ENCODE data around the gene PRDM16. TPM values are rescaled to one million over a fixed set of nuclear protein-coding genes. Genes with fewer than 3 reads are reported as not detected.

Gene PRDM16
- total and polyA plus RNA-seq, 5 experiments from 2014 or later = not detected

GRCh38 chr1:3114846-3115245 lies 45.8 kb downstream of the PRDM16 start:
- Mint-ChIP-seq H3K27me3 (peaks cover 0 to 4% (median 0%) of the 10 kb centered on the region in 5 donors), H3K4me1 (no peaks in the 10 kb centered on the region), H3K36me3 (no peaks in the 10 kb centered on the region), H3K27ac (no peak overlapping the region), H3K9me3 (no peaks in the 10 kb centered on the region), H3K4me3 (no peak overlapping the region)
- ATAC-seq = no peak
- POLR2A ChIA-PET = no interaction called here
- no peak for DNase-seq

DNA sequence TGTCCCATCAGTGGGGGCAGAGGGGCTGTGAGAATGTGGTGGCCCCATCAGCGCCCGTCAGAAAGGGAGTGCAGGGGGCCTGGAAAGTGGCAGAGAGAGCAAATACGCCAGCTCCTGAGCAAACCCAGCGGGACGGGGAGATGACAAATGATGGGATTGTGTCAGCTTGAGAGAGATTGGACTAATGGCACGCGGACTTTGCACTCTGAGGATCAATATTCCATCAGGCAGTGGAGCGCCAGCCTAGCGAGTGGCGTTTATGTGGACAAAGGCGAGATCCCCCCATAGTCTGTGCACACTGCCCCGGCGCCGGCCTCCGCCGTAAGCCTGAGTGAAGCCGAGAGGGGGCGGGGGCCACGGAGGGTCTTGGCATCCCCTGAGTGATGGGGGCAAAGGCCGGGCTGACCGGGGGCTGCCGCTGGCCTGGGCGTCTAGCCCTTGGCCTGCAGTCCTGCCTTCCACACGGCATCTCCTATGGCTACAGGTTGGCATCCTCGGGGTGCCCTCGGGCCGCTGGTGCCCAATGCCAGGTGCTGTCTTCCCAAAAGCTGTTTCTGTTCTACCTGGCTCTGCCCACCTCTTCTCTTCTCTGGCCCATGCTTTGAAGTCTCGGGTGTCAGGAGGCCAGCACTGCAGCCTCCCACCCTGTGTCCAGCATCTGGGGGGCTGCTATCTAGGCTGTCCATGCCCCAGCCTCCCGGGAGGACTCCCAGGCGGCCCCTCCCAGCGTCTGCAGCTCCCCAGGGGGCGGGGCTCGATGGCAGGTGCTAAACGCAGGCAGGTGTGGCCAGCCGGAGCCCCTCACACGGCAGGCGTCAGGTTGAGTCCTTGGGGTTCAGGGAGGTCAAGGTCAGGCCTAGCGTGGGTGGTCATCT lies 46.5 kb downstream of the PRDM16 start:
- H3K4me3 Mint-ChIP-seq = no peak overlapping the region
- H3K9me3 Mint-ChIP-seq = no peaks in the 10 kb centered on the region
- no peak for DNase-seq
- POLR2A ChIA-PET = no interaction called here
- no peak for ATAC-seq
- H3K4me1 Mint-ChIP-seq = no peaks in the 10 kb centered on the region
- H3K27me3 Mint-ChIP-seq = peaks cover 0 to 4% (median 0%) of the 10 kb centered on the region in 5 donors
- H3K36me3 Mint-ChIP-seq = no peaks in the 10 kb centered on the region
- no peak overlapping the region for H3K27ac Mint-ChIP-seq

GRCh38 chr1:3116150-3116510 lies 47.1 kb downstream of the PRDM16 start:
- peaks cover 0 to 4% (median 0%) of the 10 kb centered on the region in 5 donors for H3K27me3 Mint-ChIP-seq
- H3K4me1 Mint-ChIP-seq = no peaks in the 10 kb centered on the region
- POLR2A ChIA-PET = no interaction called here
- no peak for DNase-seq
- H3K27ac Mint-ChIP-seq = no peak overlapping the region
- H3K4me3 Mint-ChIP-seq = no peak overlapping the region
- no peak for ATAC-seq
- H3K36me3 Mint-ChIP-seq = no peaks in the 10 kb centered on the region
- H3K9me3 Mint-ChIP-seq = no peaks in the 10 kb centered on the region

DNA sequence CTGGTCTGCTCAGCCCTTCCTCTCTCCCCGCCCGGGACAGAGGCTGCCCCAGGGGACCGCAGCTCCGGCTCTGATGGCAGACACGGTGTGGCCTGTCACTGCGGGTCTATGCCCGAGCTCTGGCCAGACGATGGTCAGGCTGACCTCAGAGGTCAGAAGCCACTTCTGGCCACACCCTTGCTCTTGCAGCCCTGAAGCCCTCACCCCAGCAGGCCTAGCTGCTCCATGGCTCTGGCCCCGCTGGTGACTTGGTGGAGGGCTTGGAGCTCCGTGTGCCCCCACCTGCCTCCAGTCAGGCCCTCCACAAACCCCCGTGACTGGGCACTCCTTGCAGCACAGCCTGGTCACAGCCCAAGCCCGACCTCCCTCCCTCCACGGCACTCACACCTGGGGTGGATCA lies 47.6 kb downstream of the PRDM16 start:
- ATAC-seq (no peak), DNase-seq (no peak)
- H3K27ac Mint-ChIP-seq = no peak overlapping the region
- H3K4me3 Mint-ChIP-seq = no peak overlapping the region
- peaks cover 0 to 4% (median 0%) of the 10 kb centered on the region in 5 donors for H3K27me3 Mint-ChIP-seq
- no peaks in the 10 kb centered on the region for H3K36me3 Mint-ChIP-seq
- POLR2A ChIA-PET = no interaction called here
- no peaks in the 10 kb centered on the region for H3K9me3 Mint-ChIP-seq
- H3K4me1 Mint-ChIP-seq = no peaks in the 10 kb centered on the region

GRCh38 chr1:3117879-3118278 lies 48.9 kb downstream of the PRDM16 start:
- ATAC-seq (no peak), DNase-seq (no peak)
- Mint-ChIP-seq H3K4me3 (no peak overlapping the region), H3K36me3 (no peaks in the 10 kb centered on the region), H3K27ac (no peak overlapping the region), H3K4me1 (no peaks in the 10 kb centered on the region), H3K27me3 (peaks cover 0 to 4% (median 0%) of the 10 kb centered on the region in 5 donors), H3K9me3 (no peaks in the 10 kb centered on the region)
- POLR2A ChIA-PET = no interaction called here

DNA sequence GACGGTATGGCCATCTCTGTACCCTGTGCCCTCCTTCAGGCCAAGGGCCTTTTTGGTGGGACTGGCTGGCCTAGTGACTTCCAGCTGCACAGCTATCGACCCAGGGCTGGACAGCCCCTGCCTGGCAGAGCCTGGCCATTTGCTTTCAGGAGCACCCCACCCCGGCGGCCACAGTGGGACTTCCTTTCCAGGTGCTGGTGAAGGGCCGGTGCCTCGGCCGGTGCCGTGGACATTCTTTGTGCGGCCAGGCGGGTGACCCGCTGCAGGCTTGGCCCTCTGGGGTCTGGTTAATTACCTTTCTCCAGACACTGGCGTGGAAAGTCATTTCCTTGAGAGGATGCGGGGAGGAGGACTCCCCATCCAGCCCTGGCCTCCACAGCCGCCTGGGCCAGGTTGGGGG lies 50.1 kb downstream of the PRDM16 start:
- Mint-ChIP-seq H3K27ac (no peak overlapping the region), H3K9me3 (no peaks in the 10 kb centered on the region), H3K4me1 (no peaks in the 10 kb centered on the region), H3K27me3 (peaks cover 0 to 4% (median 0%) of the 10 kb centered on the region in 5 donors), H3K4me3 (no peak overlapping the region), H3K36me3 (no peaks in the 10 kb centered on the region)
- ATAC-seq (no peak), DNase-seq (no peak)
- POLR2A ChIA-PET = no interaction called here

DNA sequence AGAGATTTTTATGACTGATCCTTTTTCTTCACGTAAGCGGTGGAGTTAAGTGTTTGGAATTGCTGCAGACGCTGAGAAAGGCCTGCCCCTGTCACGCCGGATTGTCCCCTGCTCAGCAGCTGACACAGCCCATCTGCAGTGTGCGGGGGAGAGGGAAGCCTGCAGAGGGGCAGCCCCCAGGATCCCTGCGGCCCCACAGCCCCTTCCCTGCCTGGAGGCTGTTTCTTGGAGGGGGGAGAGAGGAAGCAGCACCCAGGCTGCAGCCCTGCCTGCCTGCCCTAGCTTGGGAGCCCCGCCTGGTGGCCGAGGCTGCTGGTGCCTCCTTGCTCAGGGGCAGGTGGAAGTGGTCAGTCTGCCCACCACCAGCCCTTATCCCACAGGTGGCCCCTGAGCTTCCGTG lies 50.7 kb downstream of the PRDM16 start:
- Mint-ChIP-seq H3K36me3 (no peaks in the 10 kb centered on the region), H3K9me3 (no peaks in the 10 kb centered on the region), H3K4me3 (no peak overlapping the region), H3K4me1 (no peaks in the 10 kb centered on the region), H3K27me3 (peaks cover 0 to 4% (median 0%) of the 10 kb centered on the region in 5 donors), H3K27ac (no peak overlapping the region)
- ATAC-seq (no peak), DNase-seq (no peak)
- POLR2A ChIA-PET = no interaction called here

DNA sequence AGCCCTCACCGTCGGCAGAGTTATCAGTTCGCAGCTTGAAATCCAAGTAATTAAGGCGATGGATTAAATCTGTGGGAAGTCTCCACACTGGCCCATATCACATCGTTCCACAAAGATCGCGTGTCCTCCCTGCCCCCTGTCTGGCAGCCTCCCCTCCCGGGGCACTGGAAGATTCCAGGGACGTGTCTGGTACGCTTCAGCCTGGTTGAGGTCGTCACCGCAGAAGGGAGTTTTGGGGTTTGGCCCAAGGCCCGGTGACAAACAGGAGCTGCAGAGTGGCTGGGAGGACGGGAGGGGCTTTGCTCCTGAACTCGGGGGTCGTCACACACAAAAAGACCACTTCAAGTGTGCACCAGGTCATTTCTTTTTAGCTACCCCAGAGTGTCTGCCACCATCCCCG lies 51.1 kb downstream of the PRDM16 start:
- ATAC-seq (no peak), DNase-seq (no peak)
- Mint-ChIP-seq H3K4me1 (no peaks in the 10 kb centered on the region), H3K4me3 (no peak overlapping the region), H3K36me3 (no peaks in the 10 kb centered on the region), H3K9me3 (no peaks in the 10 kb centered on the region), H3K27me3 (peaks cover 0 to 4% (median 0%) of the 10 kb centered on the region in 5 donors), H3K27ac (no peak overlapping the region)
- POLR2A ChIA-PET = no interaction called here

- H3K9me3 Mint-ChIP-seq = no peaks in the 10 kb centered on the region
- no peak overlapping the region for H3K27ac Mint-ChIP-seq
- POLR2A ChIA-PET = no interaction called here
- no peak for DNase-seq
- no peak overlapping the region for H3K4me3 Mint-ChIP-seq
- no peaks in the 10 kb centered on the region for H3K36me3 Mint-ChIP-seq
- no peak for ATAC-seq
- H3K27me3 Mint-ChIP-seq = peaks cover 0 to 4% (median 0%) of the 10 kb centered on the region in 5 donors
- no peaks in the 10 kb centered on the region for H3K4me1 Mint-ChIP-seq
Observed at GRCh38 chr1:3120994-3121393, 52.0 kb downstream of the PRDM16 start.

- H3K27ac Mint-ChIP-seq = no peak overlapping the region
Observed at GRCh38 chr1:3121401-3122210, 52.6 kb downstream of the PRDM16 start.

GRCh38 chr1:3122311-3122710 lies 53.3 kb downstream of the PRDM16 start:
- ATAC-seq = no peak
- no peak overlapping the region for H3K27ac Mint-ChIP-seq
- no peaks in the 10 kb centered on the region for H3K4me1 Mint-ChIP-seq
- H3K36me3 Mint-ChIP-seq = no peaks in the 10 kb centered on the region
- H3K9me3 Mint-ChIP-seq = no peaks in the 10 kb centered on the region
- POLR2A ChIA-PET = no interaction called here
- DNase-seq = no peak
- no peak overlapping the region for H3K4me3 Mint-ChIP-seq
- peaks cover 0 to 4% (median 0%) of the 10 kb centered on the region in 5 donors for H3K27me3 Mint-ChIP-seq

More at GRCh38 chr1:3121401-3122210, 52.6 kb downstream of the PRDM16 start:
- Mint-ChIP-seq H3K27me3 (peaks cover 0 to 4% (median 0%) of the 10 kb centered on the region in 5 donors), H3K36me3 (no peaks in the 10 kb centered on the region), H3K4me1 (no peaks in the 10 kb centered on the region), H3K4me3 (no peak overlapping the region), H3K9me3 (no peaks in the 10 kb centered on the region)
- POLR2A ChIA-PET = no interaction called here
- ATAC-seq = no peak
- no peak for DNase-seq

GRCh38 chr1:3124246-3124645 lies 55.2 kb downstream of the PRDM16 start:
- Mint-ChIP-seq H3K4me3 (no peak overlapping the region), H3K27ac (no peak overlapping the region), H3K36me3 (no peaks in the 10 kb centered on the region), H3K9me3 (no peaks in the 10 kb centered on the region), H3K27me3 (peaks cover 0 to 4% (median 0%) of the 10 kb centered on the region in 5 donors), H3K4me1 (peaks cover 0 to 2% (median 0%) of the 10 kb centered on the region in 4 donors)
- DNase-seq = no peak
- ATAC-seq = no peak
- POLR2A ChIA-PET = no interaction called here

GRCh38 chr1:3125078-3125477 lies 56.1 kb downstream of the PRDM16 start:
- H3K9me3 Mint-ChIP-seq = no peaks in the 10 kb centered on the region
- no peak overlapping the region for H3K27ac Mint-ChIP-seq
- POLR2A ChIA-PET = no interaction called here
- DNase-seq = no peak
- H3K4me3 Mint-ChIP-seq = no peak overlapping the region
- no peaks in the 10 kb centered on the region for H3K27me3 Mint-ChIP-seq
- no peaks in the 10 kb centered on the region for H3K36me3 Mint-ChIP-seq
- no peak for ATAC-seq
- H3K4me1 Mint-ChIP-seq = peaks cover 0 to 2% (median 0%) of the 10 kb centered on the region in 4 donors

Measured in naive thymus-derived CD8-positive, alpha-beta T cell (primary cell).